HG02623 (cell line): ENCODE results near the gene SLC19A1.
"Not testable (repeated sequence)": the region's sequence is repeated elsewhere in the genome, so short reads cannot be mapped to it uniquely, and the experiment has no call there.

ENCODE experiments used
- ATAC-seq: cut with Tn5 transposase; IDR thresholded peaks from one replicate; pipeline ENCODE4 v1.9.1; 2021; ENCODE audit warnings: moderate library complexity; ENCODE audit not compliant: unreplicated experiment

The SLC19A1 gene

GRCh38 chr21:45576838-45577737 lies 34.8 kb upstream of the SLC19A1 start:
- ATAC-seq: no peak

- ATAC-seq: no peak
Measured at GRCh38 chr21:45575993-45576837, 34.0 kb upstream of the SLC19A1 start.

GRCh38 chr21:45575304-45575992 lies 33.2 kb upstream of the SLC19A1 start:
- no peak for ATAC-seq

GRCh38 chr21:45574691-45575090 lies 32.5 kb upstream of the SLC19A1 start:
- no peak for ATAC-seq

GRCh38 chr21:45574081-45574501 lies 31.9 kb upstream of the SLC19A1 start:
- ATAC-seq: no peak

GRCh38 chr21:45573452-45574035 lies 31.3 kb upstream of the SLC19A1 start:
- ATAC-seq: no peak

- no peak for ATAC-seq
Measured at GRCh38 chr21:45572783-45573451, 30.7 kb upstream of the SLC19A1 start.

GRCh38 chr21:45572231-45572630 lies 30.0 kb upstream of the SLC19A1 start:
- ATAC-seq: no peak

- no peak for ATAC-seq
Measured at GRCh38 chr21:45571641-45572040, 29.4 kb upstream of the SLC19A1 start.

GRCh38 chr21:45570826-45571601 lies 28.8 kb upstream of the SLC19A1 start:
- no peak for ATAC-seq

GRCh38 chr21:45570071-45570470 lies 27.8 kb upstream of the SLC19A1 start:
- ATAC-seq: no peak

GRCh38 chr21:45568383-45568782 lies 26.1 kb upstream of the SLC19A1 start:
- no peak for ATAC-seq

GRCh38 chr21:45564137-45564536 lies 21.9 kb upstream of the SLC19A1 start:
- ATAC-seq: not testable (repeated sequence)

GRCh38 chr21:45562965-45563364 lies 20.7 kb upstream of the SLC19A1 start:
- ATAC-seq: no peak

GRCh38 chr21:45562402-45562801 lies 20.2 kb upstream of the SLC19A1 start:
- no peak for ATAC-seq

- not testable (repeated sequence) for ATAC-seq
Measured at GRCh38 chr21:45561241-45561640, 19.0 kb upstream of the SLC19A1 start.

- no peak for ATAC-seq
Measured at GRCh38 chr21:45560106-45561021, 18.1 kb upstream of the SLC19A1 start.
